Memory B cell (primary cell): Measurements from ENCODE around the gene CA5A.

Source experiments
- ATAC-seq: fragments of 150-1000 bp; cut with Tn5 transposase; 2 replicates; pipeline ENCODE4 v1.10.0; 2021; ENCODE audit warnings: low read depth, mild to moderate bottlenecking, moderate library complexity
- DNase-seq, 2 donors: peaks; one replicate each; pipeline ENCODE4 v3.0.0; 2022; ENCODE audit warnings: low spot score in 2 of 2
- H3K27ac Mint-ChIP-seq: one replicate; pipeline ENCODE4 v1.8.0; 2022; ENCODE audit warnings: mild to moderate bottlenecking, moderate library complexity, mixed read lengths
- H3K27me3 Mint-ChIP-seq: one replicate; pipeline ENCODE4 v1.8.0; 2022; ENCODE audit warnings: mixed read lengths
- H3K36me3 Mint-ChIP-seq: one replicate; pipeline ENCODE4 v1.8.0; 2022; ENCODE audit warnings: mild to moderate bottlenecking, mixed read lengths
- H3K4me1 Mint-ChIP-seq: one replicate; pipeline ENCODE4 v1.8.0; 2022; ENCODE audit warnings: mixed read lengths
- H3K4me3 Mint-ChIP-seq: one replicate; pipeline ENCODE4 v1.8.0; 2022; ENCODE audit warnings: mild to moderate bottlenecking, moderate library complexity, mixed read lengths
- H3K9me3 Mint-ChIP-seq: one replicate; pipeline ENCODE4 v1.8.0; 2022; ENCODE audit warnings: mixed read lengths

Gene CA5A

DNA sequence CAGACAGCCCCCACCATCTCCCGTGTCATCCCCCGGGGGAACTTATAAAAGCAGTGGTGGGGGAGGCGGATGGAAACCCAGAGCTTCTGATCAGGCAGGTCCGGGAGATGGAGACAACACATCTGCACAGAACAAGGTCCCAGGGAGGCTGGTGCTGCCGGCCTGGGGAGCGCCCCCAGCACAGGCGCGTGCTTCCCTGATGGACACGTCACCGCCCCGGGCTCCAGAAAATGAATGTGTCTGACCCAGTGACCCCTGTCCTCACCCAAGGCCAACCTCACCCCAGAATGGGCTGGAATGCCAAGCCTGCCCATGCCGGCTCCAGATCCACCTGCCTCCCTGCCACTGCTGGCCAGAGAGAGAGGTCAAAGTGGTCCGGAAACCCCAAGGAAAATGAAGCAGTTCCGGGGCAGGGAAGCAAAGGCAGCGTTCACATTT lies 79.5 kb downstream of the CA5A start:
- H3K36me3 Mint-ChIP-seq = peaks cover 1% of the 10 kb centered on the region
- peak overlapping the region; percentile 82 for H3K27ac Mint-ChIP-seq
- peak overlapping the region; percentile 82 for H3K4me3 Mint-ChIP-seq
- no peaks in the 10 kb centered on the region for H3K9me3 Mint-ChIP-seq
- no peak for ATAC-seq
- H3K27me3 Mint-ChIP-seq = no peaks in the 10 kb centered on the region
- DNase-seq = no peak
- peaks cover 21% of the 10 kb centered on the region for H3K4me1 Mint-ChIP-seq

DNA sequence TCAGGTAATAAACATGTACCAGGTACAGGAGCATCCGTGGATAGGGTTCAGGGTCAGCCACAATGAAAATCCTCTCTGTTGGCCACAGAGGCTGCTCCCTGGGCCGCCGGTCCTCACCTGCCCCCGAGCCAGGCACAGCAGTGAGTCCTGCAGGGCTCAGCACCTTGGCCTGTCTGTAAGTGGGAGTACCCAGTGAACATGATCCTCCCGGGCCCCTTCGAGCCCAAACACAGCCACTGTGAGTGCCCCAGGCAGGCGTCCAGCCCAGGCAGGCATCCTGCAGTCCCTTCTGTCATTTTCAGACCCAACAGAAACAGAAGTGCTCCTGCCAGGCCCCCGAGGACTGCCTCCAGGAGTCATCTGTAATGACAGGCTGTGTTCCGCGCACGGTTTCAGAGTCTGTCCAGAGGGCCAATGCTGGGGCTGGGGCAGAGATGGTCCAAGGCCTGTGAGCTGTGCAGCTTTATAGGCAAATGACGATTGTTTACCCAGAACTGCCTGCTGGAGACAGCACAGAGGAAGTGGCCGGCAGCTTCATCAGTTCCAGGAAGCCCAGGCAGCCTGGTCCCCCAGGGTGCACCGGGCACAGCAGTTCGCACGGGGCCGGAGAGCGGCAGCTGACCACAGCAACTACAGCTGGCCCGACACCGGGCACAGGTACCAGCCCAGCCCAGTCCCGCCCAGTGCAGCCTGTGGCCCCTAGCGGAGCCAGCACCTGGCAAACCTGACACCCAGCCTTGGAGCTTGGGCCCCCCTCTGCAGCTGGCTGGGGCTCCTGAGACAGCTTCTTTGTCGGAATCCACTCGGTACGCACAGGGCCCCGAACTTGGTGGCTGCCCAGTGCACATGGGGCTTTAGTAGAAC lies 80.2 kb downstream of the CA5A start:
- no peaks in the 10 kb centered on the region for H3K27me3 Mint-ChIP-seq
- ATAC-seq (peak; percentile 64), DNase-seq (peak in 1 of 2 donors; percentile 50)
- peak overlapping the region; percentile 82 for H3K4me3 Mint-ChIP-seq
- H3K4me1 Mint-ChIP-seq = peaks cover 21% of the 10 kb centered on the region
- H3K36me3 Mint-ChIP-seq = peaks cover 1% of the 10 kb centered on the region
- no peaks in the 10 kb centered on the region for H3K9me3 Mint-ChIP-seq
- H3K27ac Mint-ChIP-seq = peak overlapping the region; percentile 82

DNA sequence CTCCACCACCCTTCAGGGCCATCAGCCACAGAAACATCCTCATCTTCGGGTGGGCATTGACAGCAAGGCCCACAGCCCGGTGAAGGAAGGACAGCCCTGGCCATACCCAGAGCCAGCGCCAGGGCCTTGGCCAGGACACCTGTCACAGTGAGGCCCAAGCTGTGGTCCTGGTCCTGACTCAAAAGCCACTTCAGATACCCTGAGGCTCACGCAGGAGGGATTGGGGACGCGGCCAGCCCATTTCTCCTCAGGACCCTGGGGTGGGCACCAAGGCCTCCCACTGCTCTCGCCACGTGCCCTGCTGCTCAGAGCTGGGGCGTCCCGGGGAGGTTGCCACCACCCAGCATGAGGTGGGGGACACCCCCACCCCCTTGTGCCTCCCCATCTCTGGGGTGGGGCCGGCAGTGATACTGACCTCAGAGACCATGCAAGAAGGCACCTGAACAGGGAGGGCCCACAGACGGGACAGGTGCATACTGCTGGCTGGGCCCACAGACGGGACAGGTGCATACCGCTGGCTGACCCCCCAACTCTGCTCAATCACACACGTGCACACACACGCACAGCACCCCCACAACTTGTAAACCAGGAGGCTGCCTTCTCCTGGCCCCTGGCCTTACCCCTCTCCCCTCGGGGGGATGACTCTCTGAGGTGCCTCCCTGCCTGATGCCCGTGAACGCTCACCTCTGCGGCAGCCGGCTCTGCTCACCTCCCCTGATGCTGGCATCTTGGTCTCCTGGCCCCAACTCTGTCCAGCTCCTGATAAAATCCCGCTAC lies 81.2 kb downstream of the CA5A start:
- peak overlapping the region; percentile 82 for H3K27ac Mint-ChIP-seq
- DNase-seq (no peak), ATAC-seq (no peak)
- no peaks in the 10 kb centered on the region for H3K9me3 Mint-ChIP-seq
- H3K4me1 Mint-ChIP-seq = peaks cover 17% of the 10 kb centered on the region
- peak overlapping the region; percentile 82 for H3K4me3 Mint-ChIP-seq
- peaks cover 1% of the 10 kb centered on the region for H3K36me3 Mint-ChIP-seq
- H3K27me3 Mint-ChIP-seq = no peaks in the 10 kb centered on the region

DNA sequence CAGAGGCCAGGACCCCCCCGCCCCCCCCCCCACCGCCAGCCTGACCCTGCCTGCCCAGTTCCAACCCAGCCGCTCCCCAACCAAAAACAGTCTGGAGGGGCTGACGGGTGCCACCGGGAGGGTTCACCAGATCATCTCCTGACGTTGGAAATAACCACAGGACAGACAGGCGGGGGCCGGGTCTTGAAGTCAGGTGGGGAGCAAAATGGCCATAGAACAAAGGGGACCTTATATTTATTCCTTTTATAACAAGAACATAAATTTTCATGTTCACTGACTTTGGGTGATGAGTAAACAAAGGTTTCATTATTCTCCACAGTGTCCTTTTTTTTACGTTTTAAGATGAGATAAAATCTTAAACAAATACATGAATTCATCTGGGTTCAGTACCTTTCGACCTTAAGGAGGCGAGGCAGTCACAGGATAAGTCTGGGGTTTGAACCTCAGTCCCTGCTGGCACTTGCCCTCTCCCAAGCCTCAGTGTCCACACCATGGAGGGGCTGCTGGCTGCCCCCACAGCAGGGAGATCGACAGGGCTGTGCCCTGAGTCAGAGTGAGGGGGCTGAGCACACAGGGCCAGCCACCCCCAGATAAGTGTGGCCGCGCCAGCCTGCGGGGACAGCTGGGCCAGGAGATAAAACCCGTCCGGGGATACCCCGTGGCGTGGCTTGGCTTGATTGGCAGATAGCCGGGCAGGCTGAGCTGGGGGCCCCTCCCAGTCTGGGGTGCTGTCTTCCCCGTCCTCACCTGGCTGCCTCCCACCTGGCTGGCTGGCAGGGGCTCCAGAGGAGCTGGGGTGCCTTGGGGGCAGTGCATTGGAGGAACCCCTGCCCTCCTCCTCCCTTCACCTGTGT lies 82.0 kb downstream of the CA5A start:
- ATAC-seq (no peak), DNase-seq (no peak)
- peaks cover 17% of the 10 kb centered on the region for H3K4me1 Mint-ChIP-seq
- H3K36me3 Mint-ChIP-seq = peaks cover 1% of the 10 kb centered on the region
- no peaks in the 10 kb centered on the region for H3K9me3 Mint-ChIP-seq
- peak overlapping the region; percentile 32 for H3K4me3 Mint-ChIP-seq
- H3K27me3 Mint-ChIP-seq = no peaks in the 10 kb centered on the region
- H3K27ac Mint-ChIP-seq = peak overlapping the region; percentile 41

DNA sequence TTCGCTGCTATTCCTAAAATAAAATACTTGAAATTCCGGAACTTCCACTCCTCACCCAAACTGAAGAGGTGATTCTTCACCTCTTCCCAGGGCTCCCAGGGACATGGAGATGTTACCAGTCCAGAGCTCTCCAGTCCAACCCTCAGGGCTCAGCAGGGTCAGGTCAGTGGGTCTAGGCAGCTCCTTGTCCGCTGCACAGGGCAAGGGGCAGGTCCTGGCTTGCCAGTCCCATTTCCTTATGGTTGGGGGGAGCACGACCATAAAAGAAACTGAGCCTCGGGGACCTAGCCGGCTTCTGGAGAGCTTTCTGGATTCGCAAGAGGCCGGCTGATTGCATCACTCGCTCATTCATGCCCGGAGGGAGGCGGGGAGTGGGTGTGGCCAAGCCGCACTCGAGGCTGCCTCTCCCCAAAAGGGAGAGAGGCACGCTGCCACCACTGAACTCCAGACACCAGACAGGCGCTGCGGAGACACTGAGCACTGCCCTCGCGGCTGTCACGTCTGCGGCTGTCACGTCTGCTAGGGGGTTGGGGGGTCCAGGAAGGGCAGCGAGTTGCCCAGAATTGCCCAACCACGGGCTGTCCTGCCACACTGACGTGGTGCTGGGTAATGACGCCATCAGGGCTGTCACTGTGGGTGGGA lies 82.8 kb downstream of the CA5A start:
- H3K4me1 Mint-ChIP-seq = peaks cover 17% of the 10 kb centered on the region

DNA sequence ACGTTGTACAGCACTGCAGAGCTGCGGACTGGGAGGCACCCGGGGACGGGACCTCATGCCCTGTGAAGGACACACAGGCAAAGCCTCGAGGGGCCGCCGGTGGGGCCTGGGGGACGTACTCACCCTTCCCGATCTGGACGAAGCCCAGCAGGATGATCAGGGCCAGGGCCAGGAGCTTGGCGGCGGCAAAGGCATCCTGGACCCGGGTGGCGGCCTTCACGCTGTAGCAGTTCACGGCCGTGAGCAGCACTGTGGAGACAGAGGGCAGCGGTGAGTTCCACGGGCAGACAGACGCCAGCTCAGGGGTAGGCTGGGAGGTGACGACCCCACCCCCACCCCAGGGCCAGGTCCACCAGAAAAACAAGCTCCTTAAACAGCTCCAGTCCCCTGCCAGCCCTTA lies 84.7 kb downstream of the CA5A start:
- no peaks in the 10 kb centered on the region for H3K9me3 Mint-ChIP-seq
- no peak overlapping the region for H3K27ac Mint-ChIP-seq
- H3K4me3 Mint-ChIP-seq = no peak overlapping the region
- peaks cover 1% of the 10 kb centered on the region for H3K36me3 Mint-ChIP-seq
- H3K4me1 Mint-ChIP-seq = peaks cover 11% of the 10 kb centered on the region
- H3K27me3 Mint-ChIP-seq = no peaks in the 10 kb centered on the region
- no peak for DNase-seq
- ATAC-seq = no peak

More for the DNA sequence above, 82.8 kb downstream of the CA5A start:
- Mint-ChIP-seq H3K27ac (peak overlapping the region; percentile 47), H3K36me3 (peaks cover 1% of the 10 kb centered on the region), H3K9me3 (no peaks in the 10 kb centered on the region), H3K27me3 (no peaks in the 10 kb centered on the region), H3K4me3 (peak overlapping the region; percentile 65)
- peak; percentile 77 for ATAC-seq
- peak; percentile 68 to 75 for DNase-seq

DNA sequence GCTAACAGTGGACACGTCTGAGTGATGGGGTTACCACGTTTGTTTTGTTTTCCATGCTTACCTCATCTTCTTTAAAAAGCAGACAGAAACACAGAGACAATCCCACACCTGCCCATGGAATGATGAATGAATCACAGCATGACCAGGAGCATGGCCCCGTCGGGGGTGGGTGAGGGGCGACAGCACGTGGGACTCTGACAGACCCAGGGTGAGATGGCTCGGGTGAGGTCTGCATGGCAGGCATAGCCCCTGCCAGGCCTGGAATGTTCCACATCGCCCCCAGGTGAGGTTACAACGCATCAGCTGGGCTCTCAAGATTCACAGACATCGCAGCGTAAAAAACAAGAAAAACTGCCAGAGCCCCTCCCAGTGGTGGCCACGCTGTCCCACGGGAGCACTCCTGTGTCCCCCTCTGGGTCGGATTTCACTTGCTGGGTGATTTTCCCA lies 85.2 kb downstream of the CA5A start:
- no peak for ATAC-seq
- peaks cover 9% of the 10 kb centered on the region for H3K4me1 Mint-ChIP-seq
- DNase-seq = no peak
- no peak overlapping the region for H3K27ac Mint-ChIP-seq
- H3K9me3 Mint-ChIP-seq = no peaks in the 10 kb centered on the region
- H3K27me3 Mint-ChIP-seq = no peaks in the 10 kb centered on the region
- peaks cover 1% of the 10 kb centered on the region for H3K36me3 Mint-ChIP-seq
- no peak overlapping the region for H3K4me3 Mint-ChIP-seq

DNA sequence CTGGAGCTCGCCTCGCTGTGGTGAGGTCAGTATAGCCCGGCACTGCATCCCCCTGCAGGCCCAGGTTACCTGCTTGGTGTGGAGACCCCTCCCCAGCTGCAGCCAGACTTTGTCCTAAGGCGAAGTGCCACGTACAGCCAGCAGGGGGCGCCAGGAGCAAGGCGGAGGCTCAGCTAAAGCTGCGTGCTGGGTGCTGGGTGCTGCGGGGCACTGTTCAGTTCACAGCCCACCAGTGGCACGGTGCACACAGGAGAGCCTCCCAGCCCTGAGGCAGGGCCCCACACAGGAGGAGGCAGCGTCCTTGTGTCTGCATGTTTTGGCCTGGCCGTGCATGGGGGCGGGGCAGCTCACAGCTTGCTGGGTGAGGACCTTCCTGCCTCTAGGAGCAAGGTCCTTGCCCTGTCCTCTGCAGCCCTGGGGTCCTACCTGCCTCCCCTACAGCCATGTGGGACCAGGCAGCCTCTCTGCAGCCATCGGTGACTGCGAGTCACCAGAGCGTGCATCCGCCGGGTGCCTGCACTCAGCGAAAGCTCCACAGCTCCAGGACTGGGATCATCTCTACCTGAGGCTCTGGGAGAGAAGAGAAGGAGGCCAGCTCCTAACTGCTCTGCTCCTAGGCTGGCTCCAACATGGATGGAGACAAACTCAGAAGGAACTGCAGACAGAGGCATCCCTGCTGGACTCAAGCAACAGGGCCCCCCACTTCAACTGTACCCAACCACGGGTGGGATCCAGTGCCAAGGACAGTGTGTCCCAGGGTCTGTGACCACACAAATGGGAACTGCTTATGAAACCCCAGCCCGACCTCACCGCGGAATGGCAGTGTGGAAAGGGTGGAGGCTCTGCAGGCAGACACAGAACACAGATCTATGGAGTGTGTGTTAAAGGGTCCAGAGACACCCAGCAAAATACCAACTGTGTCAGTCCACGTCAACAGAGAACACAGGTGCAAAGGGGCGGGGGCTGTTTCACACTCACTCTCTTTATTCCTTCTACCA lies 86.0 kb downstream of the CA5A start:
- peaks cover 6% of the 10 kb centered on the region for H3K4me1 Mint-ChIP-seq
- H3K27ac Mint-ChIP-seq = no peak overlapping the region
- H3K27me3 Mint-ChIP-seq = no peaks in the 10 kb centered on the region
- peak; percentile 55 for ATAC-seq
- H3K4me3 Mint-ChIP-seq = no peak overlapping the region
- H3K9me3 Mint-ChIP-seq = no peaks in the 10 kb centered on the region
- DNase-seq = peak; percentile 59 to 74
- H3K36me3 Mint-ChIP-seq = peaks cover 1% of the 10 kb centered on the region

DNA sequence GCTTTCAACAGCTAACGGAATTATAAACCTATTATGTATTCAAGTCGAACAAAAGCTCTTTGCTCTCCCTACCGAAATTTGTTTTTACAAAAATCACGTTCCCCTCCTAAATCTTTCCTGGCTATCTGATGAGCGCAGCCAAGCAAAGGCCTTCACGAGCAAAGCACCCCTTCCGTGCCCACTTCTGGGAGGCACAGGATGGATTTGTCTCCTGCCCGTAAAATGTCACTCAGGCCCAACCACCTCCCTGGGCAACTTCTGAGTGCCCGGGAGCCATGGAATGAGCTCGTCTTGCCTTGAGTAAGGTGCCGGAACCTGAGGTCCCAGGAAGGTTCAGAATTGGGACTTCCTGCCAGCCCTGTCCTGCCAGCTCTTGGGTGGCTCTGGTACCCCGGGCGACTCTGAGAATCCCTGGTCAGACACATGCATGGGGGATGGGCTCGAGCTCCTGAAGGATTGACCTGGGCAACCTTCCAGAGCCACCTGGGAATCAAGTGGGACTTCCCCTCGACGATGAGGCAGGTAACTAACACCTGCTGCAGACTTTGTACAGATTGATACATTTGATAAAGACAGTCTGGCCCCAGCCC lies 86.8 kb downstream of the CA5A start:
- H3K36me3 Mint-ChIP-seq = peaks cover 1% of the 10 kb centered on the region

DNA sequence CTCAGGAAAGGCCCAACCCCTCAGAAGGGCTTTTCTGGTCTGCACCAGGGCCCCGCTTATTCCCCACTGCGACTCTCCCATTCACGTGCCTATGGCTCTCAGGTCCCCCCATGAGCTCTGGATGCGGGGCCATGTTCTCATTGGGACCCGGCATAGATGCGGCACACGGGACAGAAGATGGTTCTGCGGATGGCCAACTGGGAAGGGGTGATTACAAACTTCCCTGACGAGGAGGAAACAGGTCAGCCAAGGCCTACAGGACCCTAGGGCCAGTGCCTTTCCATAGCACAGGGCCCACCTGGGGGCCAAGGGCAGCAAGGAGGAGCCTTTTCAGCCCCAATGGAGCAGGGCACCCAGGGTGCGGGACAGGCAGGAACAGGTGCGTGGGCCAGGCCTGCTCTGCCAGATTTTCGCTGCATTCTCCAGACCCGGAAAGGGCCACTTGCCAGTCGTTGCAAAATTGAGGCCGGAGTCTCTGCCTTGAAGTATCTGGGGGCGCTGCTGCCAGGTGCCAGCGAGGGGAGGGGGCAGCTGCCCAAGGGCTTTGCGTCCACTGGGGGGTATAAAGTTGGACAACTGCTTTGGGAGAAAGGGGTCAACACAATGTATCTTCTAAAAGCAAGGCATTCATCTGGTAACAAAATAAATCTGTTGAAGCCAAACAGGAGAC lies 87.5 kb downstream of the CA5A start:
- Mint-ChIP-seq H3K4me1 (peaks cover 6% of the 10 kb centered on the region), H3K4me3 (no peak overlapping the region), H3K27me3 (no peaks in the 10 kb centered on the region), H3K36me3 (peaks cover 1% of the 10 kb centered on the region), H3K27ac (no peak overlapping the region), H3K9me3 (no peaks in the 10 kb centered on the region)
- DNase-seq (no peak), ATAC-seq (no peak)

More for the DNA sequence above, 86.8 kb downstream of the CA5A start:
- DNase-seq = no peak
- no peak overlapping the region for H3K4me3 Mint-ChIP-seq
- H3K27me3 Mint-ChIP-seq = no peaks in the 10 kb centered on the region
- H3K27ac Mint-ChIP-seq = no peak overlapping the region
- no peak for ATAC-seq
- H3K4me1 Mint-ChIP-seq = peaks cover 6% of the 10 kb centered on the region
- no peaks in the 10 kb centered on the region for H3K9me3 Mint-ChIP-seq

DNA sequence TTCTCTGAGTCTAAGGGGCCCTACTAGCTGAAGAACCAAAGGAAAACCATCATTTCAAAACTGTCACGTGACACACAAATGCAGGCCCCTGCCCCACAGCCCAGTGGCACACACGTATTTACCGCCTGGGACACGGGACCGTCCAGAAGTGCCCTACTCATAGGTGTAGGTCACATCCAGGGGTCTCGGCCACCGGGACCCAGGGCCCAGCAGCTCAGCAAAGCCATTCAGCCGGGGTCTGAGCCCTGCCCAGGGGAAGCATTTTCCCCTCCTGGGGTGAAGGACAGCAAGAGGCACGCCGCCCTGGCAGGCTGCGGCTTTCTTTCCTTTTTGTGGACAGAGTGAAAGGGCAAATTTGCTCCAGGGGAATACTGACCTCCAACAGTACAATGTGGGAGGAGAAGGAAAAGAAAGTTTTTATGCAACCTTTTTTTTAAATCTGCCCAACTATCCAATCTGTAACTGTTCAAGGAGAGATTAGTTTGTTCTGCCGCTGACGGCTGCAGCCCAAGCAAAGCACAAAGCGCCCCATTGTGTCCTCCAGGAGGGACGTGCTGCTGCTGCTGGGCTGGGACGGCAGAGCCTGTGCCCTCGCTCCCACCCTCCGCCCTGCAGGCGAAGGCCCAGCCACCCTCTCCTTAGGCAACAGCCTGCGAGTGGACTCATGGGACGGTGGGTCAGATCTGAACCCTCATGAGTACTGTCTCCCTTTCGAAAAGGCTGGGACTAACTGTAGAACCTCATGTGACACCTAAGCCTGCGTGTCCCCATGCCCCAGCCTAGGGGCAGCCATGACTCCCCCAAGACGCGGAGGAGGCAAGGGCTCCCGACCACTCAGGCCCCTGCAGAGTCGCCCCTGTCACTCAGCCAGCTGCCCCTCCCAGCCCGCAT lies 88.3 kb downstream of the CA5A start:
- H3K9me3 Mint-ChIP-seq = no peaks in the 10 kb centered on the region
- no peak overlapping the region for H3K4me3 Mint-ChIP-seq
- H3K27ac Mint-ChIP-seq = no peak overlapping the region
- DNase-seq (no peak), ATAC-seq (no peak)
- peaks cover 8% of the 10 kb centered on the region for H3K4me1 Mint-ChIP-seq
- peaks cover 1% of the 10 kb centered on the region for H3K36me3 Mint-ChIP-seq
- H3K27me3 Mint-ChIP-seq = no peaks in the 10 kb centered on the region
